Spleen (tissue), 11 donors: ENCODE data around the gene COL4A3. TPM values are rescaled to one million over a fixed set of nuclear protein-coding genes. Genes with fewer than 3 reads are reported as not detected.

Experiments
- DNase-seq: peaks from one replicate; pipeline ENCODE4 v3.0.0-alpha.2; 2020
- H3K27ac ChIP-seq, 8 donors: fragments of 200-600 bp; sonication (generic) in 7 of 8; 1 replicate in 4 of 8; 2 replicates in 4 of 8; pipeline versions ENCODE4 v1.5.0 to v1.8.0; 2016 to 2021; ENCODE audit warnings: inconsistent platforms in 4 of 8, mild to moderate bottlenecking in 4 of 8, moderate library complexity in 1 of 8
- H3K27me3 ChIP-seq, 7 donors: fragments of 200-600 bp; sonication (generic) in 6 of 7; replicated peaks in 1 of 7; 1 replicate in 4 of 7; 2 replicates in 3 of 7; pipeline versions ENCODE4 v1.5.0 to v1.8.0; 2016 to 2021; ENCODE audit warnings: inconsistent platforms in 3 of 7, mild to moderate bottlenecking in 1 of 7
- H3K36me3 ChIP-seq, 6 donors: fragments of 200-600 bp; sonication (generic) in 5 of 6; 1 replicate in 4 of 6; 2 replicates in 2 of 6; pipeline versions ENCODE4 v1.5.0 to v1.8.0; 2016 to 2021; ENCODE audit warnings: inconsistent platforms in 2 of 6
- H3K4me1 ChIP-seq, 6 donors: fragments of 200-600 bp; sonication (generic) in 5 of 6; 1 replicate in 3 of 6; 2 replicates in 3 of 6; pipeline versions ENCODE4 v1.5.0 to v1.8.0; 2016 to 2021; ENCODE audit warnings: inconsistent platforms in 3 of 6
- H3K4me3 ChIP-seq, 8 donors: fragments of 200-600 bp; sonication (generic) in 7 of 8; 1 replicate in 4 of 8; 2 replicates in 4 of 8; pipeline versions ENCODE4 v1.5.0 to v1.8.0; 2016 to 2021; ENCODE audit warnings: inconsistent platforms in 4 of 8, mild to moderate bottlenecking in 4 of 8, moderate library complexity in 2 of 8
- H3K9me3 ChIP-seq, 8 donors: fragments of 200-600 bp; sonication (generic) in 7 of 8; 1 replicate in 4 of 8; 2 replicates in 4 of 8; pipeline versions ENCODE4 v1.5.0 to v1.8.0; 2016 to 2021; ENCODE audit warnings: inconsistent platforms in 4 of 8
- POLR2A ChIP-seq, 3 donors: fragments of 450-650 bp; IDR thresholded peaks; one replicate each; pipeline ENCODE4 v1.5.1; 2017; ENCODE audit warnings: antibody characterized with exemption in 3 of 3, mild to moderate bottlenecking in 1 of 3
- POLR2AphosphoS5 ChIP-seq, 3 donors: sonication (generic); formaldehyde crosslinking; IDR thresholded peaks; one replicate each; pipeline ENCODE4 v1.5.1; 2017; ENCODE audit warnings: antibody characterized with exemption in 3 of 3
- WGBS, 5 donors: extraction: QIAGEN DNeasy Blood & Tissue Kit in 3 of 5; methylation state at CpG; one replicate each; pipeline versions ENCODE4 v1.1.5 to v1.1.7; 2013 to 2018; 5-methylcytosine and 5-hydroxymethylcytosine counted together
- intact Hi-C: fragments of 100-400 bp; cut with DNase I; formaldehyde crosslinking; loops from one replicate; pipeline ENCODE4 v1.15.0; 2023; ENCODE audit warnings: low total_unique reads
- polyA plus RNA-seq, 3 donors: library from polyadenylated mRNA; stranded (reverse); fragments of 200-250 nt; gene quantifications; one replicate each; pipeline ENCODE4 v1.2.1, GENCODE V29; 2013
- total RNA-seq, 7 donors: library from RNA; depleted of rRNA in 3 of 7; stranded (reverse); fragments of >200 nt in 3 of 7; fragmentation: NEBNext Ultra II Directional in 4 of 7; extraction: Animal tissue kit (Norgen Biotek cat#: 25700) in 4 of 7; gene quantifications; one replicate each; pipeline versions ENCODE4 v1.1.0 to v1.2.1, GENCODE V29; 2016 to 2021
- TF ChIP-seq, protein P1 (sequence below), 11 experiments: fragments of 200-600 bp in 7 of 11; fragments of 450-650 bp in 4 of 11; sonication (generic) in 4 of 11; IDR thresholded peaks in 8 of 11; conservative IDR thresholded peaks in 3 of 11; 1 replicate in 7 of 11; 2 replicates in 4 of 11; pipeline versions ENCODE4 v1.4.0 to v1.8.0; 2016 to 2021; ENCODE audit warnings: antibody characterized with exemption in 11 of 11, inconsistent platforms in 4 of 11, mild to moderate bottlenecking in 1 of 11
- donor health status: healthy with polysubstance abuse.
- donor health status: DM: no; HTN: no; CAD: no; lungs with moderate emphysema.
- donor health status: DM: no; HTN: no; CAD: no.
- donor health status: Bipolar disorder and iron deficiency.
- donor health status: healthy.
- donor health status: DM: no; HTN: no; CAD: no.
- donor health status: DM: yes; HTN: yes; CAD: no.

COL4A3 gene
- total and polyA plus RNA-seq, 10 donors, result 6.1 to 38.5 (median 23.2) TPM

DNA sequence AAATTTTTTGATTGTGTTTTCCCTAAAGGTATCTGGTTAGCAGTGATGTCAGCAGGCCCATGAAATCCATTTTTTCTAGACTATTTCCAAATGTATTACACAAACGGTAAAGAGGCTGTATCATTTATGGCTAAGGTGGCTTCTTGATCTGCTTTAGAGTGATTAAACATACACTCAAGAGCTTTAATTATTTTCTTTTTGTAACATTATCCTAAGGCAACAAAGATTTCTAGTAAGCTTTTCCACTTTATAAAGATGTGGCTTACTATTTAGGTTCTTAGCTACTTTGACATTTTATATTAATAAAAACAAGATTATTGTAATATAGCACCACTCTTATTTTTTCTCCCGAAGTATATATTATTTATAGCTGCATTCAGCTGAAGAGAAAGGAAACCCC is 177.1 kb downstream of the COL4A3 start:
- no peaks in the 10 kb centered on the region for H3K27me3 ChIP-seq
- peaks cover 0 to 84% (median 22%) of the 10 kb centered on the region in 6 donors for H3K36me3 ChIP-seq
- DNase-seq, result no peak
- intact Hi-C loops, result no loop called here
- H3K4me3 ChIP-seq, result no peak overlapping the region
- H3K27ac ChIP-seq, result no peak overlapping the region
- H3K9me3 ChIP-seq, result no peaks in the 10 kb centered on the region
- 89 to 96% (median 92%) methylated on average over 2 of the region's 2 CpGs for WGBS, 5 donors
- no peaks in the 10 kb centered on the region for H3K4me1 ChIP-seq
- no peak for TF ChIP-seq POLR2A (IDR thresholded peaks at IDR 0.05)
- no peak for TF ChIP-seq POLR2AphosphoS5 (IDR thresholded peaks at IDR 0.05)
- TF ChIP-seq, protein P1, sequence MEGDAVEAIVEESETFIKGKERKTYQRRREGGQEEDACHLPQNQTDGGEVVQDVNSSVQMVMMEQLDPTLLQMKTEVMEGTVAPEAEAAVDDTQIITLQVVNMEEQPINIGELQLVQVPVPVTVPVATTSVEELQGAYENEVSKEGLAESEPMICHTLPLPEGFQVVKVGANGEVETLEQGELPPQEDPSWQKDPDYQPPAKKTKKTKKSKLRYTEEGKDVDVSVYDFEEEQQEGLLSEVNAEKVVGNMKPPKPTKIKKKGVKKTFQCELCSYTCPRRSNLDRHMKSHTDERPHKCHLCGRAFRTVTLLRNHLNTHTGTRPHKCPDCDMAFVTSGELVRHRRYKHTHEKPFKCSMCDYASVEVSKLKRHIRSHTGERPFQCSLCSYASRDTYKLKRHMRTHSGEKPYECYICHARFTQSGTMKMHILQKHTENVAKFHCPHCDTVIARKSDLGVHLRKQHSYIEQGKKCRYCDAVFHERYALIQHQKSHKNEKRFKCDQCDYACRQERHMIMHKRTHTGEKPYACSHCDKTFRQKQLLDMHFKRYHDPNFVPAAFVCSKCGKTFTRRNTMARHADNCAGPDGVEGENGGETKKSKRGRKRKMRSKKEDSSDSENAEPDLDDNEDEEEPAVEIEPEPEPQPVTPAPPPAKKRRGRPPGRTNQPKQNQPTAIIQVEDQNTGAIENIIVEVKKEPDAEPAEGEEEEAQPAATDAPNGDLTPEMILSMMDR (IDR thresholded peaks at IDR 0.05 in 8 of 11, conservative IDR thresholded peaks at IDR 0.05 in 3 of 11), result no peak

DNA sequence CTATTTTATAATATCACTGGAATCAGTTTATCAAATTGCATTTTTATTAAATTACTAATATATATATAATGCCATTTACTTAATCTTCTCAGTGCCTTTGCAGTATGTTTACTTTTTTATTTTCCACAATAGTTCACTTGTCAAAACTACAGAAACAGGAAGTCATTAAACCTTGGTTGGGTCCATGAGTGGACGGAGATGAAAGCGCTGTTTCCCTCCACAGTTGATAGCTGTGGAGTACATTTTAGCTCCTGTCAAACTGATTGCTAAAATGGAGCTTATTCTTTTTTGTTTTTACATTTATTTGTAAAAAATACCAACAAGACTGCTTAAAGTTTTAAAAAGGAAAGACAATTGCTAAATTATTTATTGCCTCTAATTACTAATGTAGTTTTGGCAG is 179.8 kb downstream of the COL4A3 start:
- Histone ChIP-seq H3K36me3 (peaks cover 0 to 88% (median 31%) of the 10 kb centered on the region in 6 donors), H3K4me3 (no peak overlapping the region), H3K9me3 (no peaks in the 10 kb centered on the region), H3K27ac (no peak overlapping the region), H3K27me3 (no peaks in the 10 kb centered on the region), H3K4me1 (no peaks in the 10 kb centered on the region)
- WGBS, 5 donors, result 60 to 69% (median 66%) methylated on average over 2 of the region's 2 CpGs
- intact Hi-C loops, result no loop called here
- TF ChIP-seq POLR2A (IDR thresholded peaks at IDR 0.05) (no peak), POLR2AphosphoS5 (IDR thresholded peaks at IDR 0.05) (no peak)
- TF ChIP-seq, protein P1 (IDR thresholded peaks at IDR 0.05 in 8 of 11, conservative IDR thresholded peaks at IDR 0.05 in 3 of 11), result no peak
- no peak for DNase-seq

DNA sequence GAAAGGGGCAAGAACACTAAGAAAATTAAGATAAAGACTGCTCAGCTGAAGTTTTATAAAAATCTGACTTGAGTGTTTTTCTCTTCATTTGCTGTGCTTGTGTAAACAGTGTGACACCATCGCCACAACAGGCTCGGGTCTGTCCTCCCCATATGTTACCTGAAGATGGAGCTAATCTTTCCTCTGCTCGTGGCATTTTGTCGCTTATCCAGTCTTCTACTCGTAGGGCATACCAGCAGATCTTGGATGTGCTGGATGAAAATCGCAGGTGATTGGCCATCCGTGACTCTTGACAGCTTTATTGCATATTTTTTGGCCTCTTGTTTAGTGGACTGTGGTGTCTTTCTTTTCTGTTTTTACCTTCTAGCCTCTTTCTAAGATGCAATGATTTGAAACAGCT is 182.7 kb downstream of the COL4A3 start:
- H3K9me3 ChIP-seq, result no peaks in the 10 kb centered on the region
- H3K27me3 ChIP-seq, result no peaks in the 10 kb centered on the region
- H3K36me3 ChIP-seq, result peaks cover 0 to 82% (median 27%) of the 10 kb centered on the region in 6 donors
- H3K27ac ChIP-seq, result no peak overlapping the region
- DNase-seq, result no peak
- 92 to 95% (median 92%) methylated on average over 7 of the region's 7 CpGs for WGBS, 5 donors
- no peaks in the 10 kb centered on the region for H3K4me1 ChIP-seq
- intact Hi-C loops, result no loop called here
- no peak overlapping the region for H3K4me3 ChIP-seq
- TF ChIP-seq POLR2AphosphoS5 (IDR thresholded peaks at IDR 0.05), result no peak
- TF ChIP-seq, protein P1 (IDR thresholded peaks at IDR 0.05 in 8 of 11, conservative IDR thresholded peaks at IDR 0.05 in 3 of 11), result no peak
- TF ChIP-seq POLR2A (IDR thresholded peaks at IDR 0.05), result no peak

DNA sequence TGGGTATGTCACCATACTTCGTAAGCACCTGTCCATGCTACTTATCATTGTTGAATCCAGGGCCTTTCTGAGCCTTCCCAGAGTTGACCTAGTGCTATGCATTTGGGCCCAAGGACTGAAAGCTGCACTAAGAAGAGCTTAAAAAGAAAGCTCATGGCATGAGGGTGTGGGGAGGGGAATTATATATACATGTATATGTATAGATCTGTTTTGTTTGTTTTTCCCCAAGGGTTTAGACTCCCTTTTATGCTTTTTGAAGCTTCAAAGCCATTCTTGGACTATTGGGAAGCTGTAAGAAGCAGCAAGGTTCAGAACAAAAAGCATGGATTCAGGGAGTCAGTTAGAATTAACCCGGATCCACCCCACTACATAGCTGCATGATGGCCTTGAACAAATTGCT is 183.9 kb downstream of the COL4A3 start:
- Histone ChIP-seq H3K4me1 (no peaks in the 10 kb centered on the region), H3K27me3 (no peaks in the 10 kb centered on the region), H3K9me3 (no peaks in the 10 kb centered on the region), H3K36me3 (peaks cover 0 to 83% (median 21%) of the 10 kb centered on the region in 6 donors), H3K27ac (no peak overlapping the region), H3K4me3 (no peak overlapping the region)
- TF ChIP-seq POLR2A (IDR thresholded peaks at IDR 0.05) (no peak), POLR2AphosphoS5 (IDR thresholded peaks at IDR 0.05) (no peak)
- TF ChIP-seq, protein P1 (IDR thresholded peaks at IDR 0.05 in 8 of 11, conservative IDR thresholded peaks at IDR 0.05 in 3 of 11), result no peak
- intact Hi-C loops, result no loop called here
- no peak for DNase-seq
- WGBS, 5 donors, result 81 to 100% (median 98%) methylated on average over 2 of the region's 2 CpGs
